ENCODE measurements around the gene DMWD. TPM values are rescaled to one million over a fixed set of nuclear protein-coding genes. Genes with fewer than 3 reads are reported as not detected.

The DMWD gene
- total RNA-seq, 2 experiments from 2014 or later, result 28.6 to 31.5 TPM

- POLR2A ChIA-PET, result interaction anchor here (1.0 to 3.3 kb wide), 2 partner anchors 13 to 50 kb away, joined by 3 to 18 read pairs; no protein-coding TSS in a partner anchor
Measured at GRCh38 chr19:45767410-45767880, 25.2 kb downstream of the DMWD start.

GRCh38 chr19:45766869-45767346 lies 25.7 kb downstream of the DMWD start:
- Mint-ChIP-seq H3K27me3 (peaks cover 14% of the 10 kb centered on the region), H3K4me3 (no peak overlapping the region), H3K36me3 (ENCODE audit: low read depth) (peaks cover 3% of the 10 kb centered on the region), H3K27ac (no peak overlapping the region), H3K9me3 (no peaks in the 10 kb centered on the region), H3K4me1 (ENCODE audit: low read depth) (peaks cover 20% of the 10 kb centered on the region)
- Histone ChIP-seq H3K9me3 (ENCODE audit: control insufficient read depth in 1 of 2, insufficient read depth in 1 of 2, low read length in 2 of 2) (peaks cover 0 to 15% of the 10 kb centered on the region in 2 experiments), H3K27me3 (ENCODE audit: control insufficient read depth in 1 of 2, insufficient read depth in 2 of 2, low read length in 2 of 2) (peaks cover 17 to 28% of the 10 kb centered on the region in 2 experiments), H3K36me3 (ENCODE audit: insufficient read depth, low read length) (no peaks in the 10 kb centered on the region), H3K27ac (ENCODE audit: low read depth in 1 of 2, low read length in 2 of 2) (no peak overlapping the region), H3K4me3 (ENCODE audit: low read length) (no peak overlapping the region), H3K4me1 (ENCODE audit: insufficient read depth, low read length) (peaks cover 35% of the 10 kb centered on the region)
- TF ChIP-seq CTCF (IDR thresholded peaks at IDR 0.05), result no peak
- intact Hi-C loops (cut with DNase I, micrococcal nuclease), result no loop called here
- ChIA-PET POLR2A (no interaction called here), CTCF (no interaction called here)
- ATAC-seq (ENCODE audit: poor library complexity) (no peak), DNase-seq (peak in 1 of 14 experiments; percentile 40)

More at GRCh38 chr19:45767410-45767880, 25.2 kb downstream of the DMWD start:
- DNase-seq (peak in 1 of 14 experiments; percentile 34), ATAC-seq (ENCODE audit: poor library complexity) (no peak)
- Mint-ChIP-seq H3K27me3 (peaks cover 14% of the 10 kb centered on the region), H3K4me1 (ENCODE audit: low read depth) (peaks cover 24% of the 10 kb centered on the region), H3K4me3 (peak overlapping the region; percentile 51), H3K27ac (no peak overlapping the region), H3K9me3 (no peaks in the 10 kb centered on the region), H3K36me3 (ENCODE audit: low read depth) (peaks cover 3% of the 10 kb centered on the region)
- Histone ChIP-seq H3K9me3 (ENCODE audit: control insufficient read depth in 1 of 2, insufficient read depth in 1 of 2, low read length in 2 of 2) (peaks cover 0 to 15% of the 10 kb centered on the region in 2 experiments), H3K4me1 (ENCODE audit: insufficient read depth, low read length) (peaks cover 35% of the 10 kb centered on the region), H3K27me3 (ENCODE audit: control insufficient read depth in 1 of 2, insufficient read depth in 2 of 2, low read length in 2 of 2) (peaks cover 17 to 28% of the 10 kb centered on the region in 2 experiments), H3K4me3 (ENCODE audit: low read length) (no peak overlapping the region), H3K36me3 (ENCODE audit: insufficient read depth, low read length) (no peaks in the 10 kb centered on the region), H3K27ac (ENCODE audit: low read depth in 1 of 2, low read length in 2 of 2) (no peak overlapping the region)
- CTCF ChIA-PET, result interaction anchor here (0.8 to 3.6 kb wide), 2 partner anchors 13 to 49 kb away, joined by 3 to 59 read pairs; no protein-coding TSS in a partner anchor
- no peak for TF ChIP-seq CTCF (IDR thresholded peaks at IDR 0.05)
- intact Hi-C loops (cut with DNase I, micrococcal nuclease), result no loop called here

- H3K9me3 ChIP-seq (ENCODE audit: control insufficient read depth in 1 of 2, insufficient read depth in 1 of 2, low read length in 2 of 2), result peaks cover 0 to 15% of the 10 kb centered on the region in 2 experiments
- no peak overlapping the region for H3K4me3 Mint-ChIP-seq
Measured at GRCh38 chr19:45766296-45766868, 26.3 kb downstream of the DMWD start.

More at GRCh38 chr19:45766296-45766868, 26.3 kb downstream of the DMWD start:
- H3K27ac Mint-ChIP-seq, result no peak overlapping the region
- H3K4me1 Mint-ChIP-seq (ENCODE audit: low read depth), result peaks cover 20% of the 10 kb centered on the region
- Histone ChIP-seq H3K4me3 (ENCODE audit: low read length) (no peak overlapping the region), H3K27ac (ENCODE audit: low read depth in 1 of 2, low read length in 2 of 2) (no peak overlapping the region), H3K36me3 (ENCODE audit: insufficient read depth, low read length) (no peaks in the 10 kb centered on the region), H3K27me3 (ENCODE audit: control insufficient read depth in 1 of 2, insufficient read depth in 2 of 2, low read length in 2 of 2) (peaks cover 17 to 28% of the 10 kb centered on the region in 2 experiments), H3K4me1 (ENCODE audit: insufficient read depth, low read length) (peaks cover 35% of the 10 kb centered on the region)
- no peak for DNase-seq
- no peak for TF ChIP-seq CTCF (IDR thresholded peaks at IDR 0.05)
- peaks cover 3% of the 10 kb centered on the region for H3K36me3 Mint-ChIP-seq (ENCODE audit: low read depth)
- peaks cover 14% of the 10 kb centered on the region for H3K27me3 Mint-ChIP-seq
- ChIA-PET POLR2A (no interaction called here), CTCF (no interaction called here)
- ATAC-seq (ENCODE audit: poor library complexity), result no peak
- H3K9me3 Mint-ChIP-seq, result no peaks in the 10 kb centered on the region
- intact Hi-C loops (cut with DNase I, micrococcal nuclease), result no loop called here
